NCI-H1694 (cell line): ENCODE data around the gene HACD3.
"Not testable (repeated sequence)": the region's sequence is repeated elsewhere in the genome, so short reads cannot be mapped to it uniquely, and the experiment has no call there.

Experiments
- DNase-seq: peaks from one replicate; lab custom pipeline; 2025; lab: John Stamatoyannopoulos, UW

The HACD3 gene

GRCh38 chr15:65549288-65549687, 19.0 kb downstream of the HACD3 start:
- not testable (repeated sequence) for DNase-seq

- DNase-seq: no peak
Measured at GRCh38 chr15:65550681-65551098, 20.4 kb downstream of the HACD3 start.

- DNase-seq: no peak
Measured at GRCh38 chr15:65551183-65551582, 20.9 kb downstream of the HACD3 start.

- DNase-seq: not testable (repeated sequence)
Measured at GRCh38 chr15:65552851-65553250, 22.6 kb downstream of the HACD3 start.

- DNase-seq: no peak
Measured at GRCh38 chr15:65553691-65554090, 23.4 kb downstream of the HACD3 start.

GRCh38 chr15:65556622-65557021, 26.4 kb downstream of the HACD3 start:
- no peak for DNase-seq

- DNase-seq: no peak
Measured at GRCh38 chr15:65558336-65558735, 28.1 kb downstream of the HACD3 start.

- DNase-seq: no peak
Measured at GRCh38 chr15:65558997-65559760, 28.9 kb downstream of the HACD3 start.

- no peak for DNase-seq
Measured at GRCh38 chr15:65559941-65560340, 29.7 kb downstream of the HACD3 start.

GRCh38 chr15:65561934-65562333, 31.7 kb downstream of the HACD3 start:
- DNase-seq: no peak

GRCh38 chr15:65569728-65570127, 39.5 kb downstream of the HACD3 start:
- DNase-seq: no peak

GRCh38 chr15:65571971-65572370, 41.7 kb downstream of the HACD3 start:
- DNase-seq: no peak

GRCh38 chr15:65576664-65577063, 46.4 kb downstream of the HACD3 start:
- DNase-seq: no peak

GRCh38 chr15:65577129-65577996, 47.1 kb downstream of the HACD3 start:
- no peak for DNase-seq

- no peak for DNase-seq
Measured at GRCh38 chr15:65578904-65579728, 48.9 kb downstream of the HACD3 start.

GRCh38 chr15:65579762-65580161, 49.5 kb downstream of the HACD3 start:
- DNase-seq: no peak

GRCh38 chr15:65580287-65580686, 50.0 kb downstream of the HACD3 start:
- DNase-seq: no peak

GRCh38 chr15:65583701-65584100, 53.4 kb downstream of the HACD3 start:
- DNase-seq: no peak

- DNase-seq: no peak
Measured at GRCh38 chr15:65584241-65584640, 54.0 kb downstream of the HACD3 start.

GRCh38 chr15:65587094-65587493, 56.8 kb downstream of the HACD3 start:
- DNase-seq: no peak

- DNase-seq: no peak
Measured at GRCh38 chr15:65595960-65596359, 65.7 kb downstream of the HACD3 start.

- DNase-seq: no peak
Measured at GRCh38 chr15:65598468-65598867, 68.2 kb downstream of the HACD3 start.
